HG02798 (cell line): ENCODE data around the gene NYAP2.

Experiments used
- ATAC-seq: cut with Tn5 transposase; IDR thresholded peaks from one replicate; pipeline ENCODE4 v1.9.1; 2021; ENCODE audit warnings: mild to moderate bottlenecking; ENCODE audit not compliant: unreplicated experiment, poor library complexity

Gene NYAP2

GRCh38 chr2:225534037-225534436 lies 134.5 kb downstream of the NYAP2 start:
- no peak for ATAC-seq

GRCh38 chr2:225534697-225535096 lies 135.2 kb downstream of the NYAP2 start:
- ATAC-seq = no peak

- ATAC-seq = no peak
Measured at GRCh38 chr2:225536036-225536435, 136.5 kb downstream of the NYAP2 start.

- no peak for ATAC-seq
Measured at GRCh38 chr2:225543626-225544025, 144.1 kb downstream of the NYAP2 start.

GRCh38 chr2:225556461-225556860 lies 157.0 kb downstream of the NYAP2 start:
- no peak for ATAC-seq

GRCh38 chr2:225558399-225559071 lies 159.0 kb downstream of the NYAP2 start:
- ATAC-seq = no peak

- no peak for ATAC-seq
Measured at GRCh38 chr2:225559072-225559415, 159.5 kb downstream of the NYAP2 start.

GRCh38 chr2:225566798-225567197 lies 167.3 kb downstream of the NYAP2 start:
- ATAC-seq = no peak

- no peak for ATAC-seq
Measured at GRCh38 chr2:225569995-225570394, 170.5 kb downstream of the NYAP2 start.

- no peak for ATAC-seq
Measured at GRCh38 chr2:225573603-225574002, 174.1 kb downstream of the NYAP2 start.

- ATAC-seq = no peak
Measured at GRCh38 chr2:225574582-225575138, 175.2 kb downstream of the NYAP2 start.

GRCh38 chr2:225581135-225581534 lies 181.6 kb downstream of the NYAP2 start:
- ATAC-seq = no peak

- no peak for ATAC-seq
Measured at GRCh38 chr2:225581906-225582305, 182.4 kb downstream of the NYAP2 start.

GRCh38 chr2:225582355-225583116 lies 183.0 kb downstream of the NYAP2 start:
- ATAC-seq = no peak

- no peak for ATAC-seq
Measured at GRCh38 chr2:225584796-225585195, 185.3 kb downstream of the NYAP2 start.

- ATAC-seq = no peak
Measured at GRCh38 chr2:225590932-225591331, 191.4 kb downstream of the NYAP2 start.

GRCh38 chr2:225597911-225598310 lies 198.4 kb downstream of the NYAP2 start:
- no peak for ATAC-seq

GRCh38 chr2:225598426-225598825 lies 198.9 kb downstream of the NYAP2 start:
- ATAC-seq = no peak

GRCh38 chr2:225598897-225599296 lies 199.4 kb downstream of the NYAP2 start:
- no peak for ATAC-seq

GRCh38 chr2:225599856-225600255 lies 200.3 kb downstream of the NYAP2 start:
- no peak for ATAC-seq

GRCh38 chr2:225600444-225600843 lies 200.9 kb downstream of the NYAP2 start:
- ATAC-seq = peak; percentile 69

- peak; percentile 62 for ATAC-seq
Measured at GRCh38 chr2:225600865-225601264, 201.4 kb downstream of the NYAP2 start.
